ENCODE measurements around the gene PROM1. TPM values are rescaled to one million over a fixed set of nuclear protein-coding genes. Genes with fewer than 3 reads are reported as not detected.

PROM1 gene
- polyA plus RNA-seq, 2 of the 4 experiments (the other 2 are of a cell fraction), result 0.03 to 0.14 TPM

GRCh38 chr4:16125571-16126445 is 42.0 kb upstream of the PROM1 start:
- TF ChIP-seq HOXA7 (CRISPR knock-in tag; IDR thresholded peaks at IDR 0.05), result no peak
- TF ChIP-seq ATOH8 (CRISPR knock-in tag; IDR thresholded peaks at IDR 0.05; ENCODE audit: low read depth), result no peak
- TF ChIP-seq ESRRA (IDR thresholded peaks at IDR 0.05; ENCODE audit: borderline replicate concordance, low read length), result no peak
- no peak for TF ChIP-seq MAFK (IDR thresholded peaks at IDR 0.05; ENCODE audit: partially characterized antibody)
- TF ChIP-seq CBX8 (IDR thresholded peaks at IDR 0.05), result no peak
- no peak for TF ChIP-seq TP53 (CRISPR knock-in tag; IDR thresholded peaks at IDR 0.05)
- no peak for TF ChIP-seq RARB (CRISPR knock-in tag; IDR thresholded peaks at IDR 0.05)
- TF ChIP-seq FOSL2 (IDR thresholded peaks at IDR 0.05), result no peak
- TF ChIP-seq FOSL2 (CRISPR knock-in tag; IDR thresholded peaks at IDR 0.05), result no peak
- TF ChIP-seq GATA3 (IDR thresholded peaks at IDR 0.05; ENCODE audit: borderline replicate concordance), result no peak
- CTCF ChIA-PET, result no interaction called here
- ATAC-seq, result 0 out of 6 replicates have a peak, but pooled peaks of 1 of the 2 experiments have one; percentile 39
- Histone ChIP-seq H3K9me3 (no peaks in the 10 kb centered on the region), H3K4me1 (no peaks in the 10 kb centered on the region), H3K4me2 (no peak overlapping the region), H3K4me3 (no peak overlapping the region), H3K27ac (no peak overlapping the region)
- DNase-seq (ENCODE audit: low read depth in 1 of 2, low spot score in 1 of 2), result no peak
- POLR2A ChIA-PET, result no interaction called here
- 39% methylated on average over 6 of the region's 8 CpGs for WGBS (ENCODE audit: missing lambda C conversion rate)
- FAIRE-seq, result no peak

- CTCF ChIA-PET, result no interaction called here
- no peak overlapping the region for H3K27ac ChIP-seq
These were observed 40.4 kb upstream of the PROM1 start for GRCh38 chr4:16124232-16124631.

More at GRCh38 chr4:16124232-16124631, 40.4 kb upstream of the PROM1 start:
- Histone ChIP-seq H3K4me3 (no peak overlapping the region), H3K9me3 (no peaks in the 10 kb centered on the region), H3K4me1 (no peaks in the 10 kb centered on the region), H3K4me2 (no peak overlapping the region)
- POLR2A ChIA-PET, result no interaction called here
- no peak for DNase-seq (ENCODE audit: low read depth in 1 of 2, low spot score in 1 of 2)
- no peak for TF ChIP-seq EP300 (IDR thresholded peaks at IDR 0.05)
- TF ChIP-seq REST (IDR thresholded peaks at IDR 0.05), result no peak
- TF ChIP-seq CHD2 (IDR thresholded peaks at IDR 0.05; ENCODE audit: low read length, partially characterized antibody), result no peak
- no peak for TF ChIP-seq FOSB (CRISPR knock-in tag; IDR thresholded peaks at IDR 0.05)
- TF ChIP-seq ESRRA (IDR thresholded peaks at IDR 0.05; ENCODE audit: borderline replicate concordance, low read length), result no peak
- no peak for TF ChIP-seq CBX2 (IDR thresholded peaks at IDR 0.05; ENCODE audit: borderline replicate concordance, low read depth)
- no peak for TF ChIP-seq ZC3H11A (IDR thresholded peaks at IDR 0.05)
- no peak for TF ChIP-seq MAZ (IDR thresholded peaks at IDR 0.05; ENCODE audit: borderline replicate concordance, low read depth, low read length)
- TF ChIP-seq ZFP36 (IDR thresholded peaks at IDR 0.05; ENCODE audit: borderline replicate concordance, partially characterized antibody), result no peak
- TF ChIP-seq PBX3 (IDR thresholded peaks at IDR 0.05), result no peak
- no peak for TF ChIP-seq GATA3 (IDR thresholded peaks at IDR 0.05; ENCODE audit: borderline replicate concordance)
- TF ChIP-seq MYC (IDR thresholded peaks at IDR 0.05; ENCODE audit: borderline replicate concordance, low read length), result no peak
- no peak for TF ChIP-seq POLR2A (IDR thresholded peaks at IDR 0.05; ENCODE audit: low read length)
- no peak for TF ChIP-seq BHLHE40 (IDR thresholded peaks at IDR 0.05; ENCODE audit: low read depth, low read length)
- WGBS (ENCODE audit: missing lambda C conversion rate), result 62% methylated on average over 4 of the region's 4 CpGs
- FAIRE-seq, result no peak
- no peak for ATAC-seq
